Activated T-helper 9 cell treated with anti-CD3 and anti-CD28 coated beads, Interleukin-2, amount 50 U/mL, for 16 hours (primary cell): ENCODE data around the gene CARD10.

Experiments
- DNase-seq: peaks from one replicate; pipeline ENCODE4 v3.0.0-alpha.2; 2020; ENCODE audit warnings: low read depth

The CARD10 gene, protein sequence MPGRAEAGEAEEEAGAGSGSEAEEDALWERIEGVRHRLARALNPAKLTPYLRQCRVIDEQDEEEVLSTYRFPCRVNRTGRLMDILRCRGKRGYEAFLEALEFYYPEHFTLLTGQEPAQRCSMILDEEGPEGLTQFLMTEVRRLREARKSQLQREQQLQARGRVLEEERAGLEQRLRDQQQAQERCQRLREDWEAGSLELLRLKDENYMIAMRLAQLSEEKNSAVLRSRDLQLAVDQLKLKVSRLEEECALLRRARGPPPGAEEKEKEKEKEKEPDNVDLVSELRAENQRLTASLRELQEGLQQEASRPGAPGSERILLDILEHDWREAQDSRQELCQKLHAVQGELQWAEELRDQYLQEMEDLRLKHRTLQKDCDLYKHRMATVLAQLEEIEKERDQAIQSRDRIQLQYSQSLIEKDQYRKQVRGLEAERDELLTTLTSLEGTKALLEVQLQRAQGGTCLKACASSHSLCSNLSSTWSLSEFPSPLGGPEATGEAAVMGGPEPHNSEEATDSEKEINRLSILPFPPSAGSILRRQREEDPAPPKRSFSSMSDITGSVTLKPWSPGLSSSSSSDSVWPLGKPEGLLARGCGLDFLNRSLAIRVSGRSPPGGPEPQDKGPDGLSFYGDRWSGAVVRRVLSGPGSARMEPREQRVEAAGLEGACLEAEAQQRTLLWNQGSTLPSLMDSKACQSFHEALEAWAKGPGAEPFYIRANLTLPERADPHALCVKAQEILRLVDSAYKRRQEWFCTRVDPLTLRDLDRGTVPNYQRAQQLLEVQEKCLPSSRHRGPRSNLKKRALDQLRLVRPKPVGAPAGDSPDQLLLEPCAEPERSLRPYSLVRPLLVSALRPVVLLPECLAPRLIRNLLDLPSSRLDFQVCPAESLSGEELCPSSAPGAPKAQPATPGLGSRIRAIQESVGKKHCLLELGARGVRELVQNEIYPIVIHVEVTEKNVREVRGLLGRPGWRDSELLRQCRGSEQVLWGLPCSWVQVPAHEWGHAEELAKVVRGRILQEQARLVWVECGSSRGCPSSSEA

GRCh38 chr22:37519268-37520195 is at the start of gene CARD10:
TSS of gene CARD10 (minus strand) at chr22:37519415. CDS start at chr22:37519200, 215 bp downstream.
- DNase-seq: no peak

GRCh38 chr22:37568448-37569008 is 49.3 kb upstream of the CARD10 start:
- no peak for DNase-seq

GRCh38 chr22:37568012-37568411 is 48.8 kb upstream of the CARD10 start:
- no peak for DNase-seq

GRCh38 chr22:37566903-37567798 is 47.9 kb upstream of the CARD10 start:
- peak; percentile 87 for DNase-seq

DNA sequence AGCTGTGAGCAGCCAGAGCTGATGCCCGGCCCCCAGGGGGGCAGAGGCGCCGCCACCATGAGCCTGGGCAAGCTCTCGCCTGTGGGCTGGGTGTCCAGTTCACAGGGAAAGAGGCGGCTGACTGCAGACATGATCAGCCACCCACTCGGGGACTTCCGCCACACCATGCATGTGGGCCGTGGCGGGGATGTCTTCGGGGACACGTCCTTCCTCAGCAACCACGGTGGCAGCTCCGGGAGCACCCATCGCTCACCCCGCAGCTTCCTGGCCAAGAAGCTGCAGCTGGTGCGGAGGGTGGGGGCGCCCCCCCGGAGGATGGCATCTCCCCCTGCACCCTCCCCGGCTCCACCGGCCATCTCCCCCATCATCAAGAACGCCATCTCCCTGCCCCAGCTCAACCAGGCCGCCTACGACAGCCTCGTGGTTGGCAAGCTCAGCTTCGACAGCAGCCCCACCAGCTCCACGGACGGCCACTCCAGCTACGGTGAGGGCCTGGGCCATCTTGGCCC is 47.2 kb upstream of the CARD10 start:
- peak; percentile 30 for DNase-seq

GRCh38 chr22:37565830-37566229 is 46.6 kb upstream of the CARD10 start:
- DNase-seq: no peak

DNA sequence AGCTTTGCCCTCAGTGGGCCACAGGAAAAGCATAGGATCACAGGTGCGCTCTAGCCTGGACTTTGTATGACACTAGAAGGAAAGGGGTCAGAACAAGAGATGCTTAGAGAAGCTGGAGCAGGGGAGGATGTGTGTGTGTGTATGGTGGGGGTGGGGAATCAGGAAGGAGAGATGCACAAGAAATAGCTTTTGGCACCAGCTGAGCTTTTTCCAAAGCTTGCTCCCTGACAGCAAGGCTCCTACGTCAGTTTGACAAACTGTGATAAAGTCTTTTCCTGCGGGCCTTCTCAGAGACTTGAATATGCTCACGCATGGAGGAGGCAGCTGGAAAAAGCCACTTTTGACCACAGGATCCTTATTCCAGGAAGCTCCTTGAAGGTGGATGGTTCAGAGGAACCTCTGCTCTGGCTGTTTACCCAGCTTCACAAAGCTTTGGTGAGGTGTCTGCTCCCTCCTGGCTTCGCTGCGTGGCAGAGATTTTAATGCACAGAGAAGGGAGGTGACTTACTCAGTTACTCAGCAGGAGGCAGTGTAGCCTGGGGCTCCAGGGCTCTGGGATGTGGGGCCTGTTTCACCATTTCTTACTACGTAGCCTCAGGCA is 45.0 kb upstream of the CARD10 start:
- no peak for DNase-seq

DNA sequence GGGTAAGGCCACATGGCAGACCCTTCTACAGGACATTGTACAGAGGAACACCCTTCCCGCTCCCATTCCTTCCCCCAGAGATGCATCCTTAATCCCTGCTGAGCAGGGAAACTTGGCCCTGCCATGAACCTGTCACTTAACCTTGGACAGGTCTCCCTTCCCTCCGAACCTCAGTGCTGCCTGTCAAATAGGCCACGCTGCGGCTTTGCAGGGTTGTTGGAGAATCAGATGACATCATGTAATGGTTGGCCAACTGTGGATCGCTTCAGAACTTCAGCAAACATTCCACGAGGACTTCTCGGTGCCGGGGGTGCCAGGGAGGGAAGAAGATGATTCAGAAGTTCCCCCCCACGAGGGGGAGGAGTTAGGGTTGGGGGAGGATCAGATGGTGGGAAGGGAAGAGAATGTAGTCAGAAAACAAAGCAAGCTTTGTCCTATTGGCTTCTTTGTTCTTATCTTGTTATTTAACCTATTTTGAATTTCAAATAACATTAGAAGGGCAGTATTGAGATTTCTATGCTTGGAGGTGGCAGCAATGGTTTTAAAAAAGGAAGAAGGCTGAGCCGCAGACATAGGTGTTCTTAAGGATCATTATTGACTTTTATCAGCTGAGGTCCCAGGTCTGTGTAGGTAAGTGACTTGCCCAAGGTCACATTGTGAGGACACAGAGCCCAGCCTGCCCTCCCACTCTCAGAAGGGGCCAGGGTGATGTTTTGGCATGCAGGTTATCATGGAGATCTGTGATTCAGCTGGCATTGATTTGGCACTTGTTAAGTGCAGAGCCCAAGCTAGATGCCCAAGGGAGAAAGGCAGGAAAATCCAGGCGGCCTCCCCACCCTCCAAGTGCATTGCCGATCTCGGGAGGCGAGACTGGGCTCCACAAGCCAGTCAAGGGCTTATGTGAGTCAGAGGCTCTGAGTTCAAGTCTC is 44.2 kb upstream of the CARD10 start:
- DNase-seq: no peak

- no peak for DNase-seq
These were observed 43.0 kb upstream of the CARD10 start for GRCh38 chr22:37562049-37562875.

GRCh38 chr22:37561212-37562048 is 42.2 kb upstream of the CARD10 start:
- DNase-seq: peak; percentile 69

DNA sequence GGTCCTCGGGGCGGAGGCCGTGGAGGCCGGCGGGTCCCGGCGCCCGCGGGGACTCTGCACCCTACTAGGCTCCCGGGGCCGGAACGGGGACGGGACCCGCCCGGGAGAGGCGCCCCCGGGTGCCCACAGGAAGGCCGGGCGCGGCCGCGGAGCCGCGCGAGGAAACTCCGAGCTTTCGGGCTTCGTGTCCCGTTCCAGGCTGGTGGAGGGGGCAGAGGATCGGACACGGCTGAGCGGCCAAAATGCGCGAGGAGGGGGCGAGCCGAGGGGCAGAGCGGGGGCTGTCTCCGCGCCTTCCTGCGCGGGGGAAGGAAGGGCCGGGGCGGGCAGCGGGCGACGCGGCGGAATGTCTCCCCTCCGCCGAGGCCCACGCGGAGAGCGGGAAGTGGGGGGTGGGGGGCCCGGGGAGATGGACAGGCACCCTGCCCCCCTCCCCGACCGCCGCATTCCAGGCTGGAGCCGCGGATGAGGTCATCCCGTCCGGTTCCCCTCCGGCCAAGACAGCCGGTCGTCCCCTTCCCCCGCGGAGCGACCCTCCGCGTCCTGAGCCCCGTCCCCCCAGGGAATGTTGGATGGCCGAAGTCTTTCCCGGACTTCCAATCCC is 41.5 kb upstream of the CARD10 start:
- no peak for DNase-seq

- no peak for DNase-seq
These were observed 40.8 kb upstream of the CARD10 start, which contains the start of gene CDC42EP1 for GRCh38 chr22:37559901-37560607. TSS of gene CDC42EP1 (plus strand) at chr22:37560480. CDS start at chr22:37566350, 5,870 bp downstream.

GRCh38 chr22:37559521-37559900 is 40.3 kb upstream of the CARD10 start:
- no peak for DNase-seq

DNA sequence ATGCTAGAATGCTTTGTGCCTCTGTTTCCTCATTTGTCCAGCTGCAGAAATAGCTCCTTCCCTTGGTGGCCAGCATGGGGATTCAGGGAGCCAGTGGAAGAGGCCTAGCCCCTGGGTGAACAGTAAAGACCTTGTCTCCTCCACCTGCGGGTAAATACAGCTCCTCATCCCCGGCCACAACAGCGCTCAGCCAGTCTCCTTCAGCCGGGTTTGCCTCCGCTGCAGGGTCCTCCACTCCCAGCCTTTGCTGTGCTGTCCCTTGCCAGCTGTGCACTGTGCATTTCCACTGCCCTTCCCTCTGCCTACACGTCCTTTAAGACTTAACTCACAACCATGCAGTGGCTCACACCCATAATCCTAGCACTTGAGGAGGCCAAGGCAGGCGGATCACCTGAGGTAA is 39.6 kb upstream of the CARD10 start:
- DNase-seq: no peak

DNA sequence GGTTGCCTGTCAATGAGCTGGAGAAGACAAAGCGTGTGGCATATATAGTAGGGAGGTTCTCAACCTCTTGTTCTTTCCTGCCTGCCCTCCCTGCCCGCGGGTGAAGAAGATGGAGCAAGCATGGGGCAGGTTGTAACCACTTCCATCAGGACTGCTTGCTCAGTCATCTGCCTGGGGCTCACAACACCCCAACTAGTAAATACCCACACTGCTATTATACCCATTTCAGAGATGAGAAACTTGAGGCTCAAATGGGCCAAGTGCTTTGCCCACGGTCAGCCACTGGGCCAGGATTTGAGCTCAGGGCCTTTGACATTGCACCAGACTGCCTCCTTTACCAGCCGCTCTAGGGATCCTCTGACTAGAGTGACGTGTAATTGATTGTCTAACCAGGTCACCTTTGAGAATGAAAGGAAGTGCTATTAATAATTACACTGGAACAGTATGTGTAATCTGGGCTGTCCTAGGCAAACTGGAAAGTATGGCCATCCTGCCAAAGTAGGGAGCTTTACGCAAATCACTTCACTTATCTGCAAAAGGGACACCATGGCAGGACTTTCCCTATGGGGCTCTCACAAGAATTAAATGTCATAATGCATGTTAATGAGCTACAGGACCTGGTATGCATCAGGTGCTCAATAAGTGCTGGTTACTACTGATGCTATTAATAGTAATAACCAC is 38.2 kb upstream of the CARD10 start:
- DNase-seq: no peak
